ENCODE results near the gene AMOTL2. TPM values are rescaled to one million over a fixed set of nuclear protein-coding genes. Genes with fewer than 3 reads are reported as not detected.
A peak's percentile ranks its signal among the peaks of the same experiment; 100 is the strongest.

The AMOTL2 gene
- polyA plus RNA-seq = 39.8 to 57.2 TPM (median 45.6 TPM) in 3 replicates
- 52.7 TPM for polyA plus RNA-seq (2011; ENCODE audit: low read depth)
- polyA plus RNA-seq (2011; cell fraction: cytosol; rRNA removed) = 30.8 and 32.5 TPM in 2 replicates
- polyA plus RNA-seq (2011; cell fraction: nucleus; rRNA removed) = 88.6 and 88.9 TPM in 2 replicates
- polyA plus RNA-seq (2012; ENCODE audit: low replicate concordance) = 44.4 and 81.4 TPM in 2 replicates
- polyA minus RNA-seq = 49.8 to 105 TPM (median 62.0 TPM) in 3 replicates
- polyA minus RNA-seq (2011; cell fraction: cytosol; rRNA and poly(A)+ RNA removed) = 64.5 TPM
- polyA minus RNA-seq (2011; cell fraction: nucleus; rRNA and poly(A)+ RNA removed) = 82.0 and 84.4 TPM in 2 replicates

DNA sequence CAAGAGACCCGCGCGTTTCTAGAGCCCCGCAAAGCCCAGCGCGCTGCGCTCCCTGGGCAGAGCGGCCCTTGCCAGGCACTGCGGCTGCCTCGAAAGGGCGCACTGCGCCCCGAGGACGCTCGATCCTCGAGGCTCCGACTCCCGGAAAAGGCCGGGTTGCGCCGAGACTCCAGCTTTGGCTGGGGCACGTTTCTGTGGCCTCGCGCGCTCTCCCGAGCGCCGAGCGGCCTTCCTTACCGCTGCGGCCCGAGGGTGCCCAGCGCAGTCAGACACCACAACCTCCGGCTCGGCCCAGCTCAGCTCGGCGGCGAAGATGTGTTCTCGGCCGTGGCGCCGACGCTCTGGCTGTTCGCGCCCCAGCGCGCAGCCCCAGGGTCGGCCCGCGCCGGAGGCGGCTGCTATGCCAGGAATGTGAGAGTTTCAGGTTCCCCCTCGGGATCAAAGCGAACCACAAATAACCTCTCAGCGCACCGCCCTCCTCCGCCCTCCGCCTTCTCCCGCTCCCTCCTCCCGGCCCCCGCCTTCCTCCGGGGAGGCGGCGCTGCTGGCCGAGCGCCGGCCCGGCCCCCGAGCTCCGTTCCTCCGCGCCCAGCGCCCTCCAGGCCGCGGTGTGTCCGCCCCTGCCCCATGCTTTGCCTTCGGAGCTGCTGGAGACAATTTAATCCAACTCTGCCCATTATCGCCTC, at the start of gene AMOTL2:
Gene AMOTL2 (minus strand): TSS at position 343 of the 686 bp plus-strand sequence. CDS start 3,014 bp downstream, outside the sequence.
- Histone ChIP-seq H3K79me2 (ENCODE audit: control insufficient read depth, insufficient read depth, low read length) (peaks cover 51% of the 10 kb centered on the region), H3K9me1 (ENCODE audit: control insufficient read depth, extremely low read depth, insufficient read depth, low read length) (peaks cover 2% of the 10 kb centered on the region), H3K4me1 (ENCODE audit: control insufficient read depth, extremely low read depth, insufficient read depth, low read length) (peaks cover 71% of the 10 kb centered on the region), H4K20me1 (ENCODE audit: control insufficient read depth, extremely low read depth, insufficient read depth, low read length) (peaks cover 31% of the 10 kb centered on the region), H3K27me3 (ENCODE audit: control insufficient read depth, extremely low read depth, insufficient read depth, low read length) (no peaks in the 10 kb centered on the region), H3K4me3 (ENCODE audit: control insufficient read depth in 2 of 3, extremely low read depth in 1 of 3, insufficient read depth in 2 of 3, low read depth in 1 of 3, low read length in 3 of 3) (peak within 1 kb of the TSS; percentile 67 to 99 (median 97)), H3K27ac (ENCODE audit: control insufficient read depth, insufficient read depth, low read length) (peak within 1 kb of the TSS; percentile 92), H3K9ac (ENCODE audit: control insufficient read depth, extremely low read depth, insufficient read depth, low read length) (peak within 1 kb of the TSS; percentile 92), H3K9me3 (ENCODE audit: control insufficient read depth, low read depth, low read length) (no peaks in the 10 kb centered on the region), H3K36me3 (ENCODE audit: control insufficient read depth in 2 of 2, extremely low read depth in 1 of 2, insufficient read depth in 2 of 2, low read length in 2 of 2) (peaks cover 25 to 40% of the 10 kb centered on the region in 2 experiments), H3K4me2 (ENCODE audit: control insufficient read depth, extremely low read depth, insufficient read depth, low read depth, low read length) (peak within 1 kb of the TSS; percentile 96), H2AFZ (ENCODE audit: control insufficient read depth, low read length) (peak within 1 kb of the TSS; percentile 90)
- peak; percentile 60 for FAIRE-seq
- no peak for DNase-seq (ENCODE audit: low read depth, low spot score)
- no peak for TF ChIP-seq EZH2 (IDR thresholded peaks at IDR 0.05; ENCODE audit: low read length)
- TF ChIP-seq, protein P1, sequence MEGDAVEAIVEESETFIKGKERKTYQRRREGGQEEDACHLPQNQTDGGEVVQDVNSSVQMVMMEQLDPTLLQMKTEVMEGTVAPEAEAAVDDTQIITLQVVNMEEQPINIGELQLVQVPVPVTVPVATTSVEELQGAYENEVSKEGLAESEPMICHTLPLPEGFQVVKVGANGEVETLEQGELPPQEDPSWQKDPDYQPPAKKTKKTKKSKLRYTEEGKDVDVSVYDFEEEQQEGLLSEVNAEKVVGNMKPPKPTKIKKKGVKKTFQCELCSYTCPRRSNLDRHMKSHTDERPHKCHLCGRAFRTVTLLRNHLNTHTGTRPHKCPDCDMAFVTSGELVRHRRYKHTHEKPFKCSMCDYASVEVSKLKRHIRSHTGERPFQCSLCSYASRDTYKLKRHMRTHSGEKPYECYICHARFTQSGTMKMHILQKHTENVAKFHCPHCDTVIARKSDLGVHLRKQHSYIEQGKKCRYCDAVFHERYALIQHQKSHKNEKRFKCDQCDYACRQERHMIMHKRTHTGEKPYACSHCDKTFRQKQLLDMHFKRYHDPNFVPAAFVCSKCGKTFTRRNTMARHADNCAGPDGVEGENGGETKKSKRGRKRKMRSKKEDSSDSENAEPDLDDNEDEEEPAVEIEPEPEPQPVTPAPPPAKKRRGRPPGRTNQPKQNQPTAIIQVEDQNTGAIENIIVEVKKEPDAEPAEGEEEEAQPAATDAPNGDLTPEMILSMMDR (optimal IDR thresholded peaks at IDR 0.05 in 1 of 3, IDR thresholded peaks at IDR 0.05 in 1 of 3, conservative IDR thresholded peaks at IDR 0.05 in 1 of 3; ENCODE audit: extremely low read depth in 1 of 3, insufficient read depth in 2 of 3, low read length in 3 of 3) = no peak
- dilution Hi-C loops (cut with MboI; ENCODE audit: extremely low pct_ligation_motif_present, low sequenced_read_pairs) = no loop called here

DNA sequence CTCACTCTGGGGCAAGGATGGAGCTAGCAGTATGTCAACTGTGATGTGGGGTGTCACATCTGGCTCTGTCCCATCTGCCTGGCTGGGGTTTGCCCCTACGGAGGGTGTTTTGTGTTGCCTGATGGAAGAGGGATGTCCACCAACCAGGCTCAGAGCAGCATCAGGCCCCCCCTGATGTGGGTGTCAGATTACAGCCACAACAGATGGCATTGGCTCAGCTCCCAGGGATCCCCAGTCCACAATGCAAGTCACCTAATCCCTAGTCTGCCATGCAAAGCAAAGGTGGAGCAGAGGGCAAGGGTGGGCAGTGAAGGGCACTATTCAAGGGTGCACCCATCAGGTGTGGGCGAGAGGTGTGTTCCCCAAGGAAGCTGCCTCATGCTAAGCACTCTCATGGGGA, 48.9 kb upstream of the AMOTL2 start:
- H3K27ac ChIP-seq (ENCODE audit: control insufficient read depth, insufficient read depth, low read length) = no peak overlapping the region
- no peaks in the 10 kb centered on the region for H3K27me3 ChIP-seq (ENCODE audit: control insufficient read depth, extremely low read depth, insufficient read depth, low read length)
- FAIRE-seq = no peak
- H3K9me1 ChIP-seq (ENCODE audit: control insufficient read depth, extremely low read depth, insufficient read depth, low read length) = no peaks in the 10 kb centered on the region
- H3K4me3 ChIP-seq (ENCODE audit: control insufficient read depth in 2 of 3, extremely low read depth in 1 of 3, insufficient read depth in 2 of 3, low read depth in 1 of 3, low read length in 3 of 3) = no peak overlapping the region
- H3K36me3 ChIP-seq (ENCODE audit: control insufficient read depth in 2 of 2, extremely low read depth in 1 of 2, insufficient read depth in 2 of 2, low read length in 2 of 2) = no peaks in the 10 kb centered on the region
- no peak for DNase-seq (ENCODE audit: low read depth, low spot score)
- no peak for TF ChIP-seq EZH2 (IDR thresholded peaks at IDR 0.05; ENCODE audit: low read length)
- TF ChIP-seq, protein P1 (optimal IDR thresholded peaks at IDR 0.05 in 1 of 3, IDR thresholded peaks at IDR 0.05 in 1 of 3, conservative IDR thresholded peaks at IDR 0.05 in 1 of 3; ENCODE audit: extremely low read depth in 1 of 3, insufficient read depth in 2 of 3, low read length in 3 of 3) = no peak
- H3K9me3 ChIP-seq (ENCODE audit: control insufficient read depth, low read depth, low read length) = no peaks in the 10 kb centered on the region
- no peak overlapping the region for H3K4me2 ChIP-seq (ENCODE audit: control insufficient read depth, extremely low read depth, insufficient read depth, low read depth, low read length)
- no peaks in the 10 kb centered on the region for H3K79me2 ChIP-seq (ENCODE audit: control insufficient read depth, insufficient read depth, low read length)
- no peak overlapping the region for H2AFZ ChIP-seq (ENCODE audit: control insufficient read depth, low read length)
- peaks cover 16% of the 10 kb centered on the region for H3K4me1 ChIP-seq (ENCODE audit: control insufficient read depth, extremely low read depth, insufficient read depth, low read length)
- H4K20me1 ChIP-seq (ENCODE audit: control insufficient read depth, extremely low read depth, insufficient read depth, low read length) = no peaks in the 10 kb centered on the region
- H3K9ac ChIP-seq (ENCODE audit: control insufficient read depth, extremely low read depth, insufficient read depth, low read length) = no peak overlapping the region
- dilution Hi-C loops (cut with MboI; ENCODE audit: extremely low pct_ligation_motif_present, low sequenced_read_pairs) = no loop called here

Measured in keratinocyte (primary cell).